ENCODE data around the gene SOHLH1.

The SOHLH1 gene

GRCh38 chr9:135726138-135726853, 27.0 kb upstream of the SOHLH1 start:
- no peaks in the 10 kb centered on the region for H3K9me3 ChIP-seq (ENCODE audit: control insufficient read depth, insufficient read depth, low read length)
- no peaks in the 10 kb centered on the region for H3K36me3 ChIP-seq (ENCODE audit: control insufficient read depth, low read length)
- H4K20me1 ChIP-seq (ENCODE audit: control insufficient read depth, insufficient read depth, low read depth, low read length) = no peaks in the 10 kb centered on the region; the same call in 1 of the 2 replicates
- no peak for TF ChIP-seq EZH2phosphoT487 (IDR thresholded peaks at IDR 0.05; ENCODE audit: borderline replicate concordance, low read length)
- no peak for TF ChIP-seq CTCF (IDR thresholded peaks at IDR 0.05; ENCODE audit: low read depth, low read length, poor library complexity, severe bottlenecking)
- no peaks in the 10 kb centered on the region for H3K27me3 ChIP-seq (ENCODE audit: control insufficient read depth, low read length)
- H3K79me2 ChIP-seq (ENCODE audit: control insufficient read depth, low read length) = no peaks in the 10 kb centered on the region
- no peaks in the 10 kb centered on the region for H3K9me2 ChIP-seq (replicated peaks; ENCODE audit: control insufficient read depth, low read length)
- H3K4me1 ChIP-seq (ENCODE audit: control insufficient read depth, low read length) = no peaks in the 10 kb centered on the region
- no peak overlapping the region for H3K4me2 ChIP-seq (ENCODE audit: low read length)
- no peak overlapping the region for H3K27ac ChIP-seq (ENCODE audit: low read depth, low read length)
- no peaks in the 10 kb centered on the region for H3F3A ChIP-seq (ENCODE audit: control insufficient read depth, insufficient read depth)
- H3K4me3 ChIP-seq (ENCODE audit: low read length) = no peak overlapping the region

- H3K9me2 ChIP-seq (replicated peaks; ENCODE audit: control insufficient read depth, low read length) = no peaks in the 10 kb centered on the region
- TF ChIP-seq EZH2phosphoT487 (IDR thresholded peaks at IDR 0.05; ENCODE audit: borderline replicate concordance, low read length) = no peak
- no peak for TF ChIP-seq CTCF (IDR thresholded peaks at IDR 0.05; ENCODE audit: low read depth, low read length, poor library complexity, severe bottlenecking)
- H3K27ac ChIP-seq (ENCODE audit: low read depth, low read length) = no peak overlapping the region
- no peaks in the 10 kb centered on the region for H3K4me1 ChIP-seq (ENCODE audit: control insufficient read depth, low read length)
- no peaks in the 10 kb centered on the region; the same call in 1 of the 2 replicates for H4K20me1 ChIP-seq (ENCODE audit: control insufficient read depth, insufficient read depth, low read depth, low read length)
- no peak overlapping the region for H3K4me3 ChIP-seq (ENCODE audit: low read length)
- no peaks in the 10 kb centered on the region for H3K36me3 ChIP-seq (ENCODE audit: control insufficient read depth, low read length)
- H3K9me3 ChIP-seq (ENCODE audit: control insufficient read depth, insufficient read depth, low read length) = no peaks in the 10 kb centered on the region
- H3K4me2 ChIP-seq (ENCODE audit: low read length) = no peak overlapping the region
- H3K27me3 ChIP-seq (ENCODE audit: control insufficient read depth, low read length) = no peaks in the 10 kb centered on the region
- H3K79me2 ChIP-seq (ENCODE audit: control insufficient read depth, low read length) = no peaks in the 10 kb centered on the region
- H3F3A ChIP-seq (ENCODE audit: control insufficient read depth, insufficient read depth) = no peaks in the 10 kb centered on the region
These were observed 25.0 kb upstream of the SOHLH1 start for GRCh38 chr9:135724186-135724787.

- no peaks in the 10 kb centered on the region for H3K4me1 ChIP-seq (ENCODE audit: control insufficient read depth, low read length)
- no peaks in the 10 kb centered on the region; the same call in 1 of the 2 replicates for H4K20me1 ChIP-seq (ENCODE audit: control insufficient read depth, insufficient read depth, low read depth, low read length)
- H3K36me3 ChIP-seq (ENCODE audit: control insufficient read depth, low read length) = no peaks in the 10 kb centered on the region
- H3K27ac ChIP-seq (ENCODE audit: low read depth, low read length) = no peak overlapping the region
- H3F3A ChIP-seq (ENCODE audit: control insufficient read depth, insufficient read depth) = no peaks in the 10 kb centered on the region
- no peak overlapping the region for H3K4me2 ChIP-seq (ENCODE audit: low read length)
- H3K9me2 ChIP-seq (replicated peaks; ENCODE audit: control insufficient read depth, low read length) = no peaks in the 10 kb centered on the region
- H3K27me3 ChIP-seq (ENCODE audit: control insufficient read depth, low read length) = no peaks in the 10 kb centered on the region
- H3K79me2 ChIP-seq (ENCODE audit: control insufficient read depth, low read length) = no peaks in the 10 kb centered on the region
- H3K4me3 ChIP-seq (ENCODE audit: low read length) = no peak overlapping the region
- H3K9me3 ChIP-seq (ENCODE audit: control insufficient read depth, insufficient read depth, low read length) = no peaks in the 10 kb centered on the region
- TF ChIP-seq CTCF (IDR thresholded peaks at IDR 0.05; ENCODE audit: low read depth, low read length, poor library complexity, severe bottlenecking) = no peak
- TF ChIP-seq EZH2phosphoT487 (IDR thresholded peaks at IDR 0.05; ENCODE audit: borderline replicate concordance, low read length) = no peak
These were observed 23.1 kb upstream of the SOHLH1 start for GRCh38 chr9:135722365-135722764.

Measured in DOHH2 (cell line).